Upper lobe of right lung (tissue), 1 donor: ENCODE measurements around the gene UBL4A. TPM values are rescaled to one million over a fixed set of nuclear protein-coding genes. Genes with fewer than 3 reads are reported as not detected.

Experiments used
- ATAC-seq: fragments of 200-7000 bp; cut with Tn5 transposase; one replicate; pipeline ENCODE4 v1.9.1; 2020; ENCODE audit warnings: mild to moderate bottlenecking, moderate library complexity
- DNase-seq: peaks from one replicate; pipeline ENCODE4 v3.0.0-alpha.2; 2020
- H3K27ac ChIP-seq: fragments of 200-600 bp; one replicate; pipeline ENCODE4 v1.8.0; 2022
- H3K27me3 ChIP-seq: fragments of 200-600 bp; one replicate; pipeline ENCODE4 v1.8.0; 2022; ENCODE audit warnings: mild to moderate bottlenecking
- H3K36me3 ChIP-seq: fragments of 200-600 bp; one replicate; pipeline ENCODE4 v1.8.0; 2022
- H3K4me1 ChIP-seq: fragments of 200-600 bp; one replicate; pipeline ENCODE4 v1.8.0; 2022
- H3K4me3 ChIP-seq: fragments of 200-600 bp; one replicate; pipeline ENCODE4 v1.8.0; 2022; ENCODE audit warnings: mild to moderate bottlenecking
- H3K9me3 ChIP-seq: fragments of 200-600 bp; one replicate; pipeline ENCODE4 v1.8.0; 2022
- CTCF ChIP-seq: fragments of 200-600 bp; IDR thresholded peaks from one replicate; pipeline ENCODE4 v1.8.0; 2022; ENCODE audit warnings: antibody characterized with exemption
- intact Hi-C: fragments of 100-400 bp; cut with DNase I; formaldehyde crosslinking; loops from one replicate; pipeline ENCODE4 v1.11.0; 2022
- total RNA-seq: library from RNA; stranded (reverse); fragmentation: NEBNext Ultra II Directional; extraction: Animal tissue kit (Norgen Biotek cat#: 25700); gene quantifications from one replicate; pipeline ENCODE4 v1.2.1, GENCODE V29; 2021
- donor health status: DM: no; HTN: yes; CAD: no; lungs with severe emphysema.

UBL4A gene
- total RNA-seq, 1 donor from 2014 or later: 33.8 TPM

- no peak for TF ChIP-seq CTCF
- no peaks in the 10 kb centered on the region for H3K27me3 ChIP-seq
- no peaks in the 10 kb centered on the region for H3K36me3 ChIP-seq
- H3K4me3 ChIP-seq: peak overlapping the region; percentile 51
- intact Hi-C loops: no loop called here
- H3K9me3 ChIP-seq: no peaks in the 10 kb centered on the region
- peak overlapping the region; percentile 80 for H3K27ac ChIP-seq
- DNase-seq (peak; percentile 57), ATAC-seq (no peak)
- no peaks in the 10 kb centered on the region for H3K4me1 ChIP-seq
Measured at GRCh38 chrX:154477891-154478477, 8.4 kb downstream of the UBL4A start.

- DNase-seq: peak; percentile 10
- Histone ChIP-seq H3K4me1 (no peaks in the 10 kb centered on the region), H3K36me3 (no peaks in the 10 kb centered on the region), H3K27me3 (no peaks in the 10 kb centered on the region), H3K9me3 (no peaks in the 10 kb centered on the region), H3K27ac (no peak overlapping the region), H3K4me3 (no peak overlapping the region)
- no peak for TF ChIP-seq CTCF
- intact Hi-C loops: no loop called here
- ATAC-seq: no peak
Measured at GRCh38 chrX:154476821-154477220, 9.6 kb downstream of the UBL4A start.

GRCh38 chrX:154473683-154474082 is 12.7 kb downstream of the UBL4A start:
- no peak for DNase-seq
- intact Hi-C loops: no loop called here
- no peak for TF ChIP-seq CTCF
- H3K9me3 ChIP-seq: no peaks in the 10 kb centered on the region
- no peak overlapping the region for H3K4me3 ChIP-seq
- no peaks in the 10 kb centered on the region for H3K27me3 ChIP-seq
- ATAC-seq: no peak
- no peaks in the 10 kb centered on the region for H3K4me1 ChIP-seq
- no peak overlapping the region for H3K27ac ChIP-seq
- H3K36me3 ChIP-seq: peaks cover 5% of the 10 kb centered on the region

- H3K27me3 ChIP-seq: no peaks in the 10 kb centered on the region
- peaks cover 5% of the 10 kb centered on the region for H3K36me3 ChIP-seq
- H3K9me3 ChIP-seq: no peaks in the 10 kb centered on the region
- H3K4me3 ChIP-seq: no peak overlapping the region
- TF ChIP-seq CTCF: no peak
- H3K27ac ChIP-seq: no peak overlapping the region
- intact Hi-C loops: no loop called here
- no peak for ATAC-seq
- no peak for DNase-seq
- no peaks in the 10 kb centered on the region for H3K4me1 ChIP-seq
Measured at GRCh38 chrX:154472685-154473632, 13.5 kb downstream of the UBL4A start.

- TF ChIP-seq CTCF: no peak
- Histone ChIP-seq H3K4me1 (no peaks in the 10 kb centered on the region), H3K36me3 (peaks cover 5% of the 10 kb centered on the region), H3K27ac (no peak overlapping the region), H3K9me3 (no peaks in the 10 kb centered on the region), H3K4me3 (no peak overlapping the region), H3K27me3 (no peaks in the 10 kb centered on the region)
- ATAC-seq (no peak), DNase-seq (no peak)
- intact Hi-C loops: no loop called here
Measured at GRCh38 chrX:154471839-154472684, 14.4 kb downstream of the UBL4A start.
